22Rv1 (cell line): Measurements from ENCODE around the gene FAM184B.

ENCODE experiments used
- ZFX ChIP-seq: fragments of 450-650 bp; IDR thresholded peaks from 2 replicates; pipeline ENCODE4 v1.6.1; 2017; ENCODE audit warnings: antibody characterized with exemption, borderline replicate concordance
- TF ChIP-seq, protein P1 (sequence below): fragments of 450-650 bp; IDR thresholded peaks from 2 replicates; pipeline ENCODE4 v1.5.1; 2017; ENCODE audit warnings: mild to moderate bottlenecking

DNA sequence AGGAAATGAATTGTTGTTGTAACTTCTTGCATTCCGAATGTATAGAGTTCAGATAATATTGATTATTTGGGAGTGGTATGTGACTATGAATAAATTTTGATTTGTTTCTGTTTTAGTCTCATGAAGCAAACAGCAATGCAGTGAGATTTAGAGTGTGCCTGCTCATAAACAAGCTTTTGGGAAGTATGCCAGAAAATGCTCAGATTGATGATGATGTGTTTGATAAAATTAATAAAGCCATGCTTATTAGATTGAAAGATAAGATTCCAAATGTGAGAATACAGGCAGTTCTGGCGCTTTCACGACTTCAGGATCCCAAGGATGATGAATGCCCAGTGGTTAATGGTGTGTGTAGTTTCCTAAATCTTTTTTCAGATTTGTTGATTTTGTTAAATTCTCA is 31.4 kb upstream of the FAM184B start:
- TF ChIP-seq, protein P1, sequence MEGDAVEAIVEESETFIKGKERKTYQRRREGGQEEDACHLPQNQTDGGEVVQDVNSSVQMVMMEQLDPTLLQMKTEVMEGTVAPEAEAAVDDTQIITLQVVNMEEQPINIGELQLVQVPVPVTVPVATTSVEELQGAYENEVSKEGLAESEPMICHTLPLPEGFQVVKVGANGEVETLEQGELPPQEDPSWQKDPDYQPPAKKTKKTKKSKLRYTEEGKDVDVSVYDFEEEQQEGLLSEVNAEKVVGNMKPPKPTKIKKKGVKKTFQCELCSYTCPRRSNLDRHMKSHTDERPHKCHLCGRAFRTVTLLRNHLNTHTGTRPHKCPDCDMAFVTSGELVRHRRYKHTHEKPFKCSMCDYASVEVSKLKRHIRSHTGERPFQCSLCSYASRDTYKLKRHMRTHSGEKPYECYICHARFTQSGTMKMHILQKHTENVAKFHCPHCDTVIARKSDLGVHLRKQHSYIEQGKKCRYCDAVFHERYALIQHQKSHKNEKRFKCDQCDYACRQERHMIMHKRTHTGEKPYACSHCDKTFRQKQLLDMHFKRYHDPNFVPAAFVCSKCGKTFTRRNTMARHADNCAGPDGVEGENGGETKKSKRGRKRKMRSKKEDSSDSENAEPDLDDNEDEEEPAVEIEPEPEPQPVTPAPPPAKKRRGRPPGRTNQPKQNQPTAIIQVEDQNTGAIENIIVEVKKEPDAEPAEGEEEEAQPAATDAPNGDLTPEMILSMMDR = no peak
- no peak for TF ChIP-seq ZFX
